ENCODE measurements around the gene SEPTIN6.

DNA sequence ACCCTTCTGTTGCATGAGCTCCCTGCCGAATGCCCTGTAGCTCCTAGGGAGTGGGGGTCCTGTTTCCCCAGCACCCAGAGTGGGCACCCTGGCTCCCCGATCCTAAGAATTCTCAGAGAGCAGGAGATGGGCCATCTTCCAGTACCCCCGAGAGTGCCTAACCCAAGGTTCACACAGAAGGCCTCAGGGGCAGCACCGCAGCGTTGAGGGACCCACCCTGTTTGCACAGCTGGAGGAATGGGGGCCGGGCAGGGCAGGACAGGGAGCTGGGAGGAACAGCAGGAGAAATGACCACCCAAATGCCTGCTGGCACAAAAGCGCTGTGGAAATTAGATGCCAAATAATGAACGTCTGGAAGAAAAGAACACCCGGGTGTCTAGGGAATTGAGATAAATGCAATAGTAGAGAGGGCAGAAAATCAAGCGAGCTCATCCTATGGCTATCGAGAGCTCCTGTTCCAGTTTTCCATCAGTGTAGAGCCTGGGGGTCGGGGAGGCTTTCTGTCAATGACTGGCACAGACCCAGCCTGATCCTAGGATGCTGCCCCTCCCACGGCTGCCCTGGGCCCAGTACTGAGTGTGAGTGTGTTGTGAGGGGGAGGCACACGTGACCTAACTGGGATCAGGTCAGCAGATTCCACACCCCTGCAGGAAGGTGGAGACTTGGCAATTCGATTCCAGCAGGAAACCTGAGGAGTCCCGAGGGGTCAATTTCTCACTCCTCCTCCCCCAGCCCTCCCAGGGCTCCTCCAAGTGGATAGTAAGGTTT is 25.7 kb downstream of the SEPTIN6 start:
- TF ChIP-seq, protein P1, sequence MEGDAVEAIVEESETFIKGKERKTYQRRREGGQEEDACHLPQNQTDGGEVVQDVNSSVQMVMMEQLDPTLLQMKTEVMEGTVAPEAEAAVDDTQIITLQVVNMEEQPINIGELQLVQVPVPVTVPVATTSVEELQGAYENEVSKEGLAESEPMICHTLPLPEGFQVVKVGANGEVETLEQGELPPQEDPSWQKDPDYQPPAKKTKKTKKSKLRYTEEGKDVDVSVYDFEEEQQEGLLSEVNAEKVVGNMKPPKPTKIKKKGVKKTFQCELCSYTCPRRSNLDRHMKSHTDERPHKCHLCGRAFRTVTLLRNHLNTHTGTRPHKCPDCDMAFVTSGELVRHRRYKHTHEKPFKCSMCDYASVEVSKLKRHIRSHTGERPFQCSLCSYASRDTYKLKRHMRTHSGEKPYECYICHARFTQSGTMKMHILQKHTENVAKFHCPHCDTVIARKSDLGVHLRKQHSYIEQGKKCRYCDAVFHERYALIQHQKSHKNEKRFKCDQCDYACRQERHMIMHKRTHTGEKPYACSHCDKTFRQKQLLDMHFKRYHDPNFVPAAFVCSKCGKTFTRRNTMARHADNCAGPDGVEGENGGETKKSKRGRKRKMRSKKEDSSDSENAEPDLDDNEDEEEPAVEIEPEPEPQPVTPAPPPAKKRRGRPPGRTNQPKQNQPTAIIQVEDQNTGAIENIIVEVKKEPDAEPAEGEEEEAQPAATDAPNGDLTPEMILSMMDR (IDR thresholded peaks at IDR 0.05), result no peak
- TF ChIP-seq POLR2A (IDR thresholded peaks at IDR 0.05), result no peak
